ENCODE measurements around the gene FAM219B. TPM values are rescaled to one million over a fixed set of nuclear protein-coding genes. Genes with fewer than 3 reads are reported as not detected.
A peak's percentile ranks its signal among the peaks of the same experiment; 100 is the strongest.

FAM219B gene
- total RNA-seq, 1 experiment from 2014 or later, result 56.2 TPM

- H3K27ac Mint-ChIP-seq (ENCODE audit: unreplicated experiment), result no peak overlapping the region
- CTCF ChIA-PET, result interaction anchor here (0.7 to 1.1 kb wide), 3 partner anchors 26 to 243 kb away, joined by 3 to 7 read pairs (median 3); partner anchors contain the start of gene MPI
- no TSS peak for BruUV-seq (replicated peaks)
These were observed 42.4 kb downstream of the FAM219B start for GRCh38 chr15:74864296-74864695.

GRCh38 chr15:74863239-74864056 lies 43.2 kb downstream of the FAM219B start:
- Mint-ChIP-seq H3K36me3 (ENCODE audit: insufficient read depth, unreplicated experiment) (peaks cover 26% of the 10 kb centered on the region), H3K27ac (ENCODE audit: unreplicated experiment) (peak overlapping the region; percentile 3), H3K4me1 (ENCODE audit: low read depth, unreplicated experiment) (peaks cover 65% of the 10 kb centered on the region), H3K9me3 (ENCODE audit: low read depth, unreplicated experiment) (no peaks in the 10 kb centered on the region), H3K27me3 (ENCODE audit: unreplicated experiment) (no peaks in the 10 kb centered on the region), H3K4me3 (ENCODE audit: low read depth, unreplicated experiment) (no peak overlapping the region)
- TF ChIP-seq CTCF (IDR thresholded peaks at IDR 0.05; ENCODE audit: unreplicated experiment), result no peak
- BruUV-seq (replicated peaks), result no TSS peak
- DNase-seq, result no peak
- intact Hi-C loops (cut with micrococcal nuclease; ENCODE audit: unreplicated experiment), result no loop called here
- CTCF ChIA-PET, result interaction anchor here (0.7 kb wide), 1 partner anchor 53 kb away, joined by 3 read pairs; no protein-coding TSS in a partner anchor

More at GRCh38 chr15:74864296-74864695, 42.4 kb downstream of the FAM219B start:
- TF ChIP-seq CTCF (IDR thresholded peaks at IDR 0.05; ENCODE audit: unreplicated experiment), result no peak
- no peak for DNase-seq
- Mint-ChIP-seq H3K9me3 (ENCODE audit: low read depth, unreplicated experiment) (no peaks in the 10 kb centered on the region), H3K4me3 (ENCODE audit: low read depth, unreplicated experiment) (peak overlapping the region; percentile 4), H3K27me3 (ENCODE audit: unreplicated experiment) (no peaks in the 10 kb centered on the region), H3K36me3 (ENCODE audit: insufficient read depth, unreplicated experiment) (peaks cover 26% of the 10 kb centered on the region), H3K4me1 (ENCODE audit: low read depth, unreplicated experiment) (peaks cover 59% of the 10 kb centered on the region)
- intact Hi-C loops (cut with micrococcal nuclease; ENCODE audit: unreplicated experiment), result no loop called here

GRCh38 chr15:74858369-74858740 lies 48.3 kb downstream of the FAM219B start:
- H3K27me3 Mint-ChIP-seq (ENCODE audit: unreplicated experiment), result no peaks in the 10 kb centered on the region
- H3K4me3 Mint-ChIP-seq (ENCODE audit: low read depth, unreplicated experiment), result no peak overlapping the region
- DNase-seq, result no peak
- no peaks in the 10 kb centered on the region for H3K9me3 Mint-ChIP-seq (ENCODE audit: low read depth, unreplicated experiment)
- peaks cover 33% of the 10 kb centered on the region for H3K4me1 Mint-ChIP-seq (ENCODE audit: low read depth, unreplicated experiment)
- TF ChIP-seq CTCF (IDR thresholded peaks at IDR 0.05; ENCODE audit: unreplicated experiment), result no peak
- H3K27ac Mint-ChIP-seq (ENCODE audit: unreplicated experiment), result no peak overlapping the region
- intact Hi-C loops (cut with micrococcal nuclease; ENCODE audit: unreplicated experiment), result no loop called here
- BruUV-seq (replicated peaks), result no TSS peak
- CTCF ChIA-PET, result interaction anchor here (0.9 to 1.7 kb wide), 2 partner anchors 10 to 43 kb away, joined by 6 to 7 read pairs; no protein-coding TSS in a partner anchor
- peaks cover 21% of the 10 kb centered on the region for H3K36me3 Mint-ChIP-seq (ENCODE audit: insufficient read depth, unreplicated experiment)

- TF ChIP-seq CTCF (IDR thresholded peaks at IDR 0.05; ENCODE audit: unreplicated experiment), result no peak
- DNase-seq, result no peak
- Mint-ChIP-seq H3K4me3 (ENCODE audit: low read depth, unreplicated experiment) (no peak overlapping the region), H3K36me3 (ENCODE audit: insufficient read depth, unreplicated experiment) (peaks cover 24% of the 10 kb centered on the region), H3K4me1 (ENCODE audit: low read depth, unreplicated experiment) (peaks cover 30% of the 10 kb centered on the region), H3K27ac (ENCODE audit: unreplicated experiment) (no peak overlapping the region), H3K9me3 (ENCODE audit: low read depth, unreplicated experiment) (no peaks in the 10 kb centered on the region), H3K27me3 (ENCODE audit: unreplicated experiment) (no peaks in the 10 kb centered on the region)
- intact Hi-C loops (cut with micrococcal nuclease; ENCODE audit: unreplicated experiment), result no loop called here
- CTCF ChIA-PET, result interaction anchor here (0.9 to 1.7 kb wide), 3 partner anchors 10 to 44 kb away, joined by 3 to 7 read pairs (median 6); partner anchors contain the start of gene ULK3
- BruUV-seq (replicated peaks), result no TSS peak
These were observed 48.8 kb downstream of the FAM219B start for GRCh38 chr15:74857671-74858368.

Measured in Calu3 (cell line).